ENCODE measurements around the gene MAPK13.

DNA sequence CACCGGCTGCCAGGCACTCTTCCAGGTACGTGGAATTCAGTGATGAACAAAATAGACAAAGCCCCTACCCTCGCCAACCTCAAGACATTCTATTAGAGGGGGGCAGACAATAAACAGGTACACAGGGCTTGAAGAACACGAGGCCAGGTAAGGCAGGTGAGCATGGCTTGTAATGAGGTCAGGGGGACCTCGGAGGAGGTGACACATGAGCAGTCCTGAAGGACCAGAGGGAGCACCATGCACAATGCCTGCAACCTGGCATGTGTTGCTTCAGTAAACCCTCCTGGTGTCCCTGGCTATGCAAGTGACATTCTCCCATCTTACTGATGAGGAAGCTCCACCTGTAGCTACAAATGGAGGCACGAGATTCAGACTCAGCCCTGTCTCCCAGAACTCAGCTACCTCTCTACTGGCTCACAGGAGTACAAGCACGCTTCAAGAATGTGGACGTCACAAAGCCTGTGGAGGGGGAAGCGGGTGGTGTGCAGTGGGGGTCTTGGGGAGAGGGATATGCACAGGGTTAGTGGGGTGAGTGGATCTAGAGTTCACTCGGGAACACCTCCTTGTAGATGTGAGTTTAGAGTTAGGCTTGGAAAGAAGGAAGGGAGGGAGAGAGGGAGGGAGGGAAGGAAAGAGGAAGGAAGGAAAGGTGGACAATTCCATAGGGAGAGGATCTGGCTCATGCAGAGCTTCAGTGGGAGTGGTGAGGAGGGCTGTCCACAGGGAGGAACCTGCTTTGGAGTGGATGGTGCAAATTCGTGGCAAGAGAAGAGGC, 7.6 kb upstream of the MAPK13 start:
- TF ChIP-seq, protein P1, sequence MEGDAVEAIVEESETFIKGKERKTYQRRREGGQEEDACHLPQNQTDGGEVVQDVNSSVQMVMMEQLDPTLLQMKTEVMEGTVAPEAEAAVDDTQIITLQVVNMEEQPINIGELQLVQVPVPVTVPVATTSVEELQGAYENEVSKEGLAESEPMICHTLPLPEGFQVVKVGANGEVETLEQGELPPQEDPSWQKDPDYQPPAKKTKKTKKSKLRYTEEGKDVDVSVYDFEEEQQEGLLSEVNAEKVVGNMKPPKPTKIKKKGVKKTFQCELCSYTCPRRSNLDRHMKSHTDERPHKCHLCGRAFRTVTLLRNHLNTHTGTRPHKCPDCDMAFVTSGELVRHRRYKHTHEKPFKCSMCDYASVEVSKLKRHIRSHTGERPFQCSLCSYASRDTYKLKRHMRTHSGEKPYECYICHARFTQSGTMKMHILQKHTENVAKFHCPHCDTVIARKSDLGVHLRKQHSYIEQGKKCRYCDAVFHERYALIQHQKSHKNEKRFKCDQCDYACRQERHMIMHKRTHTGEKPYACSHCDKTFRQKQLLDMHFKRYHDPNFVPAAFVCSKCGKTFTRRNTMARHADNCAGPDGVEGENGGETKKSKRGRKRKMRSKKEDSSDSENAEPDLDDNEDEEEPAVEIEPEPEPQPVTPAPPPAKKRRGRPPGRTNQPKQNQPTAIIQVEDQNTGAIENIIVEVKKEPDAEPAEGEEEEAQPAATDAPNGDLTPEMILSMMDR (IDR thresholded peaks at IDR 0.05) = no peak
- no peak for TF ChIP-seq POLR2A (IDR thresholded peaks at IDR 0.05)

Measured in esophagus squamous epithelium (tissue), 4 donors.